Right renal pelvis (tissue), 4 donors: ENCODE data around the gene CBX2. TPM values are rescaled to one million over a fixed set of nuclear protein-coding genes. Genes with fewer than 3 reads are reported as not detected.

Experiments
- DNase-seq, 4 donors: peaks; one replicate each; pipeline ENCODE4 v3.0.0-alpha.2; 2013; ENCODE audit warnings: low read depth in 4 of 4, low spot score in 3 of 4, missing footprints in 1 of 4
- polyA plus RNA-seq, 4 donors: library from polyadenylated mRNA; unstranded; fragments of 120-200 nt; gene quantifications; one replicate each; pipeline ENCODE4 v1.2.1, GENCODE V29; 2013; ENCODE audit not compliant: insufficient read length in 4 of 4

Gene CBX2
- 10 to 100 TPM; 20.8 to 28.1 (median 24.5) TPM for polyA plus RNA-seq

DNA sequence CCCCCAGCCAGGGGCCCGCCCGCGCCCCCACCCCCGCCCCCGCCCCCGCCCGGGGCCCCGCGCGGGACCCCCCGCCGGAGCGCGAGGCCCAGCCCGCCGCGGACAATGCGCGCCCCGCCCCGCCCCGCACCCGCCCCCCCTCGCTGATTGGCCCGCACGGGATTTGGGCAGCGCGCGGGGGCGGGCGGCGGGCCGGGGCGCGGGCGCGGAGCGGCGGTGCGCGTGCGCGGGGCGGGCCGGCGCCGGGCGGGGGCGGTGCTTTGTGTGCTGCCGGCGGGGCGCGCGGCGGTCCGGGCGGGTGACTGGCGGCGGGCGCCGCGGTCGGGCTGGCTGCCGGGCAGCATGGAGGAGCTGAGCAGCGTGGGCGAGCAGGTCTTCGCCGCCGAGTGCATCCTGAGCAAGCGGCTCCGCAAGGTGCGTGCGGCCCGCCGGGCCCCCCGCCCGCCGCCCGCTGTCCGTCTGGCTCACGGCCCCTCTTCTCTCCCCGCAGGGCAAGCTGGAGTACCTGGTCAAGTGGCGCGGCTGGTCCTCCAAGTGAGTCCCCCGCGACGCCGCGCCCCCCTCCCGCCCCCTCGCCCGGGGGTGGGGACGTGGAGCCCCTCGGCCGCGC, at the start of gene CBX2:
TSS of gene CBX2 (plus strand) at position 255 of the 610 bp plus-strand sequence. CDS start at position 343, 88 bp downstream.
- no peak for DNase-seq

DNA sequence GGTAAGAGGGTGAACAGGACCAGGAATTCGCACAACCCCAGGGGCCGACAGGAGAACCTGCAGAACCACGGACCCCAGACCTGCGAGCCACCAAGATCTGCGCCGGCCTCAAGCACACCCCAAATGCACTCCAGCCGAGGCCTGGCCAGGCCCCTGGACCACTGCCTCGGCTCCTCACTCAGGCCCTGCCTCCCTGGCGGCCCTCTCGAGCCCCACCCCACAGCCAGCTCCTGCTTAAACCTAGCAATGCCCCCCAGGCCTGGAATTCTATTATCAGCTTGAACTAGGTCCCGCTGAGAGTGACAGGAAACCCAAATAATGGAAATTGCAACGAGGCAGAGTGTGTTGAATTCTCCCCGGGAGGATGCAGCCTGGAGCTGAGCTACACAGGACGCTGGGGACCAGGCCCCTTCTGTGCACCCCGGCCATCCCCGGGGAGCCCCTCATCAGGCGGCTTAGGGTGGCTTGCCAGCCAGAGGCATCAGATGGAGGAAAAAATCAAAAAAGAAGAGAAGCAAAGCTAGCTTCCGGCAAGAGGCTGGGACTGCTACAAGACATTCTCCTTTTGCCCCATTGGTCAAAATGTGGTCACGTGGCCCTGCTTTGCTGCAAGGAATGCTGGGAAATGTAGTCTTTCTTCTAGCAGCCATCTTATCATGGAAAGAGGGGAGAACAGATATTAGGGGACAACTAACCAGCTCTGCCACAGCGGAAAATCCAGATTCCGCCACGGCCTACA, 49.6 kb upstream of the CBX2 start:
- DNase-seq: peak; percentile 81 to 90 (median 86)

DNA sequence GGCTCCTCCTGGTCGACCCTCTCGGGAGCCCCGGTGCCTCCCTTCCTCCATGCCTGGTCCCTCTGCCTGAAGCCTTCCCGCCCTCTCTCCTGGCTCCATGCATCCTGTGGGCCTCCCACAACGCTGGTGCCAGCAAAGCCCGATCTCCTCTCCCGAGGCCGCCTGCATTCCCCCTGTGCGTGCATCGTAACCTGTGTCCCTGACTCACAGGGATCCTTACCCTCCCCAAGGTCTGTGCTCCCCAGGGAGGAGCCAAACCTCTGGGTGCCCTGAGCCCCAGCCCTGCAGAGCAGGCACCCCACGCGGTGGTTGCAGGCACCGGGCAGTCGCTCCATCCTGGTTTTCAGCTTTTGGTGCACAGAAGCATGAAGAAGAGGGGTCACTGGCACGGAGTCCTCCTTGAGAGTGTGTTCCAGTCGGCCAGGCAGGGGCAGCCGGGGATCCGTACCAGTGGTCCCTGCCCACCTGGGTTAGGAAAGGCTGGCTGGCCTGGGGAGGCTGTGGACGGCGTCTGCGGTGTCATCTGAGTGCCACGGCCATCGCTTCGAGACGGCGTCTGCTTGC, 49.0 kb upstream of the CBX2 start:
- DNase-seq: no peak

DNA sequence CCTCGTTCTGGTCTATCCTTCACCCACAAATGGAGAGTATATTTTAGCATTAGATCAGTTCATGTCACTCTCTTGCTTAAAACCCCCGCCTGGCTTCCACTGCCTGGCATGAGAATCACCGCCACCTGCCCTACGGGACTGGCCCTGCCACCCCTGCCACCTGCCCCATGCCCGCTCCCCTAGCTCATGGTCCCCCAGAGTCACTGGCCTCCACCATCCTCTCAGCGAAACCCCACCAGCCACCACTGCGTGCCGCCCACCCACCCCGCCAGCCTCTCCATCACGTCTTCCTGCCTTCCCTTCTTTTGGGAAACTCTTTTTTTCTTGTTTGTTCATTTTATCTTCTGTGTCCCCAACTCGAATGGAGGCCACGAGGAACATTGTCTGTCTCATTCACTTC, 48.2 kb upstream of the CBX2 start:
- no peak for DNase-seq

DNA sequence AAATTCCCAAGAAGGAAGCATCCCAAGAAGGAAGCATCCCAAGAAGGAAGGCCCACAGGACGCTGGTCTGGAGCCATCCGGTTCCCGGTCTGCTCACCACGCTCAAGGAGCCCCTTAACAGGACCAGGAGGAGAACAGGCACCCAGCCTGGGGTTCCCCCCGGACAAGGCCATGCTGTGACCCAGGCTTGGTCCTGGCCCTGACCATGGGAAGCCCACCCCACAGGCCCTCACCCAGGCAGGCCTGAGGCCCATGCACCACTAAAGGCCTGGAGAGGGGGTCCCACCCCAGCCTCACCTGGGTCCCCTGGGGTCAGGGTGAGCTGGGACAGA, 47.5 kb upstream of the CBX2 start:
- no peak for DNase-seq

DNA sequence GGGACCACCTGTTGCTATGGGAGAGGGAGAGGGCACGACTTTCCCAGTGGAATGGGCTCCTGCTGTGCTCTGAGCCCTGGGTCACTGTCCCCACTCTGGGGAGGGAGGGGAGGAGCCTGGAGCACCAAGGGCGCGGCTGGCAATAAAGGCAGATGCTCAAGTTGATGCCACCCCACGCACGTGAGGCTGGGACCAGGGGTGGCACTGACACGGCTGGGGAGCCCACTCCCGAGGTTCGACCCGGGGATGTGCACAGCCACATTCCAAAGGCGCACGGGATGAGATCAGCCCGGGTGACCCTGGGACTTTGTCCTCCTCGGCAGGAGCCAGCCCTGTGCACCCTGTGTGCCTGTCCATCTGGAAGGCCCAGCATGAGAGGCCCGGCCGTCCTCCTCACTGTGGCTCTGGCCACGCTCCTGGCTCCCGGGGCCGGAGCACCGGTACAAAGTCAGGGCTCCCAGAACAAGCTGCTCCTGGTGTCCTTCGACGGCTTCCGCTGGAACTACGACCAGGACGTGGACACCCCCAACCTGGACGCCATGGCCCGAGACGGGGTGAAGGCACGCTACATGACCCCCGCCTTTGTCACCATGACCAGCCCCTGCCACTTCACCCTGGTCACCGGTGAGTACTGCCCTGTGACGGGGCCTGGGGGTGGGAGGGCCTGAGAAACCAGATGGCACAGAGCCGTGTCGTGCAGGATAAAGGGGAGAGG, 47.0 kb upstream of the CBX2 start, which contains the start of gene ENPP7:
TSS of gene ENPP7 (plus strand) at position 175 of the 715 bp plus-strand sequence. CDS start at position 372, 197 bp downstream.
- DNase-seq: no peak

DNA sequence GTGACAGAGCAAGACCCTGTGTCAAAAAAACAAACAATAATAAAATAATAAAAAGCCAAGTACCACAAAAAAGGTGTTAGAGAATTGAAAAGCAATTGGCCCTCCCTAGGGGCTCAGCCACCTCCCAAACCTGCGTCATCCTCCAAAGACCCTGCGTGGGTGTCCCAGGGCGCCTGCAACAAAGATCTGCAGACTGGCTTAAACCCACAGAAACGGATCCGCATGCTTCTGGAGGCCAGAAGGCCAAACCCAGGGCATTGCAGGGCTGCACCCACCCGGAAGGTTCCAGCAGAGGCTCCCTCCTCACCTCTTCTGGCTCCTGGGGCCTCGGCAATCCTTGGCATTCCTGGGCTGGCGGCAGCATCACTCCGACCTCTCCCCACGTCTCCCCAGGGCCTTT, 45.7 kb upstream of the CBX2 start:
- no peak for DNase-seq

DNA sequence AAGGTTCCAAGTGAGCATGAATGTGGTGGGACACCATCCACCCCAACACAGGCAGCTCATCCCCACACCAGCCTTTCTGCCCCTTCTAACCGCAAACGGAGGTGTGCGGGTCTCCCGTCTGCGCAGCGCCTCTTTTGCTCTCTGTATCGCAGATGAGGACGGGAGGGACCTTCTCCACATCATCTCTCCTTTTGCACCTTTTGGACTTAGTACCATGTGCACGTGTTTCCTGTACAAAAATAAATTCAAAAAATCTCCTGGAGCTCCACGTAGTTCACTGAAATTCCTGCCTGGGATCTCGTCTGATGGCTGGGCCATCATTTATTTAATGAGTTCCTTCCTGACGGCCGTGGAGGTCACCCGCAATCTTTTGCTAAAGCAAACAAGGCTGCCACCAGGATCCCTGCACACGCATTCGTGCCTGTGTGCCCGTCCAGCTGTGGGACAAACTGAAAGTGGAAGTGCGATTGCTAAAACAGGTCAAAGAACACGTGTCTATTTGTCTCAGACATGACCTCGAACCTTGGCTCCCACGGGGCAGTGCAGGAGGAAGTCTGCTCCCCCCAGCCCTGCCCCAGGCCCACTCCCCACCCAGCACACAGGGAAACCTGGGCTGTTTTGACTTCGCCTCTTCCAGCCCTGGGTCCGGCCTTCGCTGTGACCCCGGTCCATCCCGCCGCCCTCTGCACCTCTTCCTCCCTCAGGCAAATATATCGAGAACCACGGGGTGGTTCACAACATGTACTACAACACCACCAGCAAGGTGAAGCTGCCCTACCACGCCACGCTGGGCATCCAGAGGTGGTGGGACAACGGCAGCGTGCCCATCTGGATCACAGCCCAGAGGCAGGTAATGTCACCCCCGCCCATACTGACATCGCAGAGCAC, 44.9 kb upstream of the CBX2 start:
- no peak for DNase-seq

DNA sequence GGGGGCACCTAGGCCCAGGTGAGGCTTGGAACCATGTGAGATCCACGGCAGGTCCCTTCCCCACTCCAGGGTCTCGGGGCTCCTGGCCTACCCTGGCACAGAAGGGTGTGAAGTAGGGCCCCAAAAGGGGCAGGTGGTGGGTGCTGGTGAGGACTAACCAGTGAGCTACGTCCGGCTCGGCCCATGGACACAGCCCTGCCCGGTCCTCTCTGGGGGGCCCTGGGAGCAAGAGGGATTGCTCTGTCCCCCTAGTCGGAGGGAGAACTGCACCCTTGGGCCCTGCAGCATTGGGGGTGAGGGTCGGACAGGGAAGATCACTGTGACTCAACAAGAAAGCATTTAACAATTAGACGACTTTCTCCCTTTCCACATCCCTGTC, 44.3 kb upstream of the CBX2 start:
- DNase-seq: no peak

DNA sequence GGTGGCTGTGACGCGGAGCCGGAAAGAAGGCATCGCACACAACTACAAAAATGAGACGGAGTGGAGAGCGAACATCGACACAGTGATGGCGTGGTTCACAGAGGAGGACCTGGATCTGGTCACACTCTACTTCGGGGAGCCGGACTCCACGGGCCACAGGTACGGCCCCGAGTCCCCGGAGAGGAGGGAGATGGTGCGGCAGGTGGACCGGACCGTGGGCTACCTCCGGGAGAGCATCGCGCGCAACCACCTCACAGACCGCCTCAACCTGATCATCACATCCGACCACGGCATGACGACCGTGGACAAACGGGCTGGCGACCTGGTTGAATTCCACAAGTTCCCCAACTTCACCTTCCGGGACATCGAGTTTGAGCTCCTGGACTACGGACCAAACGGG, 42.9 kb upstream of the CBX2 start:
- no peak for DNase-seq

DNA sequence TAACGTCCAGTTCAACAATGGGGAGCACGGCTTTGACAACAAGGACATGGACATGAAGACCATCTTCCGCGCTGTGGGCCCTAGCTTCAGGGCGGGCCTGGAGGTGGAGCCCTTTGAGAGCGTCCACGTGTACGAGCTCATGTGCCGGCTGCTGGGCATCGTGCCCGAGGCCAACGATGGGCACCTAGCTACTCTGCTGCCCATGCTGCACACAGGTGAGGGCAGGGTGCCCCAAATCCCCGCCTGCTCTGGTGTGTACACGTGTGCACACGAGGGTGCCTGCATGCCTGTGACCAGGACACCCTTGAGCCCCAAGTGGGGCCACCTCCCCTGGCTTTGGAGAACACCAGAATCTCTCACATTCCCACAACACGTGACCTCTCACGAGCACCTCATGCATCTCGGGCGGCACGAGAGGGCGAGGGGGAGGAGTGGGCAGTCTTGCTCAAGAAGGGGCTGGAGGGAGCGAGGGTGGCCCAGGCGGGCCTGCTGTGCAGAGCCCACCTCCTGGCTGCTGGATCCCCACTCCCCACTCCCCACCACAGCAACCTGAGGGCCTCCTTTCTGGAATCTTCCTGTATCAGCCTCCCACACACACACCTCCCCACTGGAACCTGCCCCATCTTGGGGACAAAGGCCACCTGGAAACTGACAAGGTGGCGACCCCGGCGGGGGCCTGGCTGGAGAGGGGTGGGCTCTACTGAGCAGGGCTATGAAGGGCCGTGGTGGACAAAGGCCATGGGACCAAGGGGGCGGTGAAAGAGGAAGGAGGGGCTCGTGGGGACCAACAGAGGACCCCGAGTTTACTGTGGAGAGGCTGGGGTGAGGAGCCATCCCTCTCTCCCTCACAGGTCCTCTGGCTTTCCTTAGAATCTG, 40.7 kb upstream of the CBX2 start:
- no peak for DNase-seq

DNA sequence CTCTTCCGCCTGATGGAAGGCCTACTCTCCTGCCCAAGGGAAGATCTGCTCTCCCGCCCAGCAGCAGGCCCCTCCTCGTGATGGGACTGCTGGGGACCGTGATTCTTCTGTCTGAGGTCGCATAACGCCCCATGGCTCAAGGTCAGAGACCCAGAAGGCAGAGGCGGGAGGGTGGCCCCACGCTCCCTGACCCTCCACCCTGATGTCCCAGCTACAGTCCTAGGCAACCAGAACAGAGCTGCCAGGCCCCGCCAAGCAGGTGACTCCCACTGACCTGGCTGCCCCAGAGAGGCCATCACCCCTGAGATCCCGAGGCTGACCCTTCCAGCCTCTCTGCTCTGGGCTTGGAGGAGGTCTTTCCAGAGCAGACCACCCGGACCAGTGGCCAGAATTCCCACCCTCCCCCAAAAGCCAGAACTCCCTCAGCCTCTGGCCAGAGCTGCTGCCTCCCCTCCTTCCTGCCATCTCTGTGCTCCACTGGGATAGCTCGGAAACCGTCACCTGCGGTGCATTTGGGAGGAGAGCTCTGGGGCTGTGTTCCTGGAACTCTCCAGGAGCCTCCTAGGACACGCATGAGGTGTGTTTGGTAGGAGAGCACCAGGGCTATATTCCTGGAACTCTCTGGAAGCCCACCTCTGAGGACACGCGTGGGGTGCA, 39.9 kb upstream of the CBX2 start:
- DNase-seq: no peak

DNA sequence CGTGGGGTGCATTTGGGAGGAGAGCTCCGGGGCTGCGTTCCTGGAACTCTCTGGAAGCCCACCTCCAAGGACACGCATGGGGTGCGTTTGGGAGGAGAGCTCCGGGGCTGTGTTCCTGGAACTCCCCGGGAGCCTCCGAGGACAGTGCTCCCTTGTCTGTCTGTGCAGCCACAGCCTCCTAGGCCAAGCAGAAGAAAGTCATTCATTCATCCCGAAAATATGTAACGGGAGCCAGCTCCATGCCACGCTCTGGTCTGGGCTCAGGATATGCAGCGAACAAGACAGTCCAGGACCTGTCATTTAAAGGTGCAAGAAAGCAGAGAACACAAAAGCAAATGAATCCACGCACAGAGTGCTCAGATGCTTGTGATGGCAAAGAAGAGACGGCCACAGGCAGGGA, 39.3 kb upstream of the CBX2 start:
- DNase-seq: no peak

DNA sequence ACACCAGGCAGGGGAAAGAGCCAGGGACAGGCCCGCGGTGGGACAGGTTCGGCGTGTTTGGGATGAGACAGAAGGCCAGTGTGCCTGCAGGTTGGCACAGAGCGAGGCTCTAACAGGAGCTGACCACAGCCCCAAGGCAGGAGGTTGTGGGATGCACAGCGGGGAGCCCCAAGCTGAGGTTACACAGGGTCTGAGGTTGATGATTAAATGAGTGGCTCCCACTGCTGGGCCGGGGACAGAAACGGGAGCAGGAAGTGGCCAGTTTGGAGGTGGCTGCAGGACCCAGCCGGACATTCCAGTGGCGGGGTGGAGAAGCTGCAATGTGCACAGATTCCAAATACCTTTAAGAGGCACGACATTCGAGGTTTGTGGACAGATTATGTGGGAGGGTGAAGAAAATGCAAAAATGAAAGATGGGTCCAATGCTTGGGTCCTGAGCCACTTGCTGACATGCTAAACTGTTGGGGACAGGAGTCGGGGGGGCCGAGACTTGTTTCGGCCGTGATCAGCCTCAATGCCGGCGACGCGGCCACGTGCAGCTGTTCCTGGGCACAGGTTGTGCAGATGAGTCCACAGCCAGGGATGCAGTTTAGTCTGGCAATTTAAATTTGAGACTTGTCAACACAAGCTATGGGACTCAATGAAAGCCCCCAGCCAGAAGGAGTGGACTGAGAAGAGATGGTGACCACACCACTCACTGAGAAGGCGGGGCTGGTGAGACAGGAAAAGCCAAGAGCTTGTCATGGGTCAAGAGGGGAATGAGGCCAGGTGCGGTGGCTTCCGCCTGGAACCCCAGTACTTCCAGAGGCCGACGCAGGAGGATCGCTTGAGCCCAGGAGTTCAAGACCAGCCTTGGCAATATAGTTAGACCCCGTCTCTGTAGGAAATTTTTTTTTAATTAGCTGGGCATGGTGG, 38.5 kb upstream of the CBX2 start:
- DNase-seq: no peak

DNA sequence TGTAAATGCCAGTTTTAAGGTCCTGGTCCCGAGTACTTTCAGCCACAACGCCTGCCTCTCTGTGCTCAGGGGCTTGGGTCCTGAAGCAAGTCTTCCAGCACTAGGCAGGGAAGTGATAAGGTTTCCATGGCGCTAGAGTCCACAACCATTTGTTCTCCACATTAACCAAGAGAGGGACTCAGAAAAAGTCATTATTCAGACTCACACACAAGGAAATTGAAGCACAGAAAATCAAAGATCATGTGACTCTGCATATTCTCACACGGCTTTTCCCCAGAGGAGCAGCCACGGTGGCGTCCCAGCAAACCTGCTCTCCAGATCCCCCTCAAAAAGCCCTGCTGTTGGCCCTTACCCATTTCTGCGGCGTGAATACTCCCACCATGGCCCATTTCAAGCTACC, 37.5 kb upstream of the CBX2 start:
- DNase-seq: no peak

DNA sequence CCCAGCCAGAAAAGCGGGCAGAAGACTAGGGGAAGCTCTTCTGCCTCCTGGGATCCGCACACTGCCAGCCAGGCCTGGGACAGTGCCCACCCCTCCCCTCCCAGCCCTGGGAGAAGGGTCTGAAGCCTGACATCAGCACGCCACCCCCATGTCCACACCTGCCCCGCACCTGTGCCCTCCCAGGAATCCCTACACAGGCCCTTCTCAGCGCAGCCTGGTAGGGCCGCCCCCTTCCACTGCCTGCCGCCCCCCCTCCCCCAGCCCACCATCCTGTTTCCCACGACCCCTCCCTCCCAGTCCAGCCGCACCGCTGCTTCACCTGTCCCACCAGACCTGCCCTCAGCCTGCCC, 36.6 kb upstream of the CBX2 start:
- DNase-seq: no peak

DNA sequence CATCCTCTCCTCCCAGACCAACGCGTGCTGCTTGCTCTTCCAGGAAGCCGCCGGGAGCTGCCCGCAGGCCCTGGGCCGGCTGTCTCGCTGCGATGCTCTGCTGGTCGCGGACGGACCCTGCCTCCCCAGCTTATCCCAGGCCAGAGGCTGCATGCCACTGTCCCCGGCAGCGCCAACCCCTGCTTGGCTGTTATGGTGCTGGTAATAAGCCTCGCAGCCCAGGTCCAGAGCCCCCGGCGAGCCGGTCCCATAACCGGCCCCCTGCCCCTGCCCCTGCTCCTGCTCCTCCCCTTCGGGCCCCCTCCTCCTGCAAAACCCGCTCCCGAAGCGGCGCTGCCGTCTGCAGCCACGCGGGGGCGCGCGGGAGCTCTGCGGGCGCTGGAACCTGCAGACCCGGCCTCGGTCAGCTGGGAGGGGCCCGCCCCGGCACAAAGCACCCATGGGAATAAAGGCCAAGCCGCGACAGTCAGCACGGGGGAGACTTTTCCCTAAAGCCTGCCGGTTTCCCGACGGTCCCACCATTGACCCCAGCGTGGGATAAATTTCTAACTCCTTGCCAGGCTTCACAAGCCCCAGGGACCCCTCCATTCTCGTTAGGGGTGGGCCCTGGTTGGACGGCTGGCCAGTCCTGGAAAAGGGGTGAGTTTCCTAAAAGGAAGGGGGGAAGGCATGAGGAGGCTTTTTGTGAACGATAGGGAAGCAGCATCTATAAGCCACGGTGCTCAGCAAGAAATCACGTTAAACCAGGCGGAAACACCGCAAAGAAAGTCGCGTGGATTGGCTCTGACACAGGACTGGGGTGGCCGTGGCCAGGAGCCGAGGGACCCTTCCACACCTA, 36.0 kb upstream of the CBX2 start:
- DNase-seq: peak; percentile 60 to 72 (median 64)
